ENCODE results near the gene FBXL2. TPM values are rescaled to one million over a fixed set of nuclear protein-coding genes. Genes with fewer than 3 reads are reported as not detected.

Gene FBXL2
- total RNA-seq, 1 experiment from 2014 or later, result 15.8 TPM

DNA sequence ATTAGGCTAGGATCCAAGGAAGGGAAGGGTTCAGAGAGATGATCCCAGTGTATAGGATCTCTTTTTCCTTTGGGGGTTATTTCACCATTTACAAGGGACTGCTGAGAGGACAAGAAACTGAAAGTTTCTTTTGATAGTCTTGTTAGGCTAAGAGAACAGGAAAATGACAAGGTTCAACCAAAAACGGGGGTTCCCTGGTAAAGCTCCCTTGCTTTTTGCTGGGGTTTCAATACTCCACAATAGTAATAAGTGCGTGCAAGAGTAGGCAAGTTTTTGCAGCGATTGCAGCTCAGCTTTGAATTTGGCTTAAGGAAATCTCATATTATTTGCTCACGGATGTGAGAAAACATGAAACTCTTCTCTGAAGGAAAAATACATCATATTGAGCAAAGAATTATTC is 39.8 kb upstream of the FBXL2 start:
- no peak for DNase-seq
- TF ChIP-seq, protein P1, sequence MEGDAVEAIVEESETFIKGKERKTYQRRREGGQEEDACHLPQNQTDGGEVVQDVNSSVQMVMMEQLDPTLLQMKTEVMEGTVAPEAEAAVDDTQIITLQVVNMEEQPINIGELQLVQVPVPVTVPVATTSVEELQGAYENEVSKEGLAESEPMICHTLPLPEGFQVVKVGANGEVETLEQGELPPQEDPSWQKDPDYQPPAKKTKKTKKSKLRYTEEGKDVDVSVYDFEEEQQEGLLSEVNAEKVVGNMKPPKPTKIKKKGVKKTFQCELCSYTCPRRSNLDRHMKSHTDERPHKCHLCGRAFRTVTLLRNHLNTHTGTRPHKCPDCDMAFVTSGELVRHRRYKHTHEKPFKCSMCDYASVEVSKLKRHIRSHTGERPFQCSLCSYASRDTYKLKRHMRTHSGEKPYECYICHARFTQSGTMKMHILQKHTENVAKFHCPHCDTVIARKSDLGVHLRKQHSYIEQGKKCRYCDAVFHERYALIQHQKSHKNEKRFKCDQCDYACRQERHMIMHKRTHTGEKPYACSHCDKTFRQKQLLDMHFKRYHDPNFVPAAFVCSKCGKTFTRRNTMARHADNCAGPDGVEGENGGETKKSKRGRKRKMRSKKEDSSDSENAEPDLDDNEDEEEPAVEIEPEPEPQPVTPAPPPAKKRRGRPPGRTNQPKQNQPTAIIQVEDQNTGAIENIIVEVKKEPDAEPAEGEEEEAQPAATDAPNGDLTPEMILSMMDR (conservative IDR thresholded peaks at IDR 0.05), result no peak
- TF ChIP-seq EZH2 (IDR thresholded peaks at IDR 0.05; ENCODE audit: low read depth), result no peak
- H3K27ac ChIP-seq, result no peak overlapping the region
- H3K27me3 ChIP-seq (ENCODE audit: insufficient read depth, low read depth), result no peaks in the 10 kb centered on the region
- H3F3A ChIP-seq (ENCODE audit: insufficient read depth, low read depth), result no peaks in the 10 kb centered on the region
- no peak overlapping the region for H3K4me2 ChIP-seq
- no peak overlapping the region for H2AFZ ChIP-seq
- no peaks in the 10 kb centered on the region for H3K4me1 ChIP-seq (replicated peaks; ENCODE audit: insufficient read depth)
- BruUV-seq (replicated peaks), result no TSS peak
- POLR2A ChIA-PET (ENCODE audit: unreplicated experiment), result no interaction called here
- no peaks in the 10 kb centered on the region for H3K36me3 ChIP-seq (ENCODE audit: low read depth)
- no peaks in the 10 kb centered on the region for H3K9me3 ChIP-seq (ENCODE audit: insufficient read depth, low read depth)
- CTCF ChIA-PET, result no interaction called here
- H4K20me1 ChIP-seq (ENCODE audit: insufficient read depth), result no peaks in the 10 kb centered on the region
- no peak overlapping the region for H3K4me3 ChIP-seq
- intact Hi-C loops (cut with micrococcal nuclease; ENCODE audit: unreplicated experiment), result no loop called here
- H3K79me2 ChIP-seq (ENCODE audit: low read depth), result no peaks in the 10 kb centered on the region
- no peaks in the 10 kb centered on the region for H3K9me2 ChIP-seq (ENCODE audit: insufficient read depth)

- no peaks in the 10 kb centered on the region for H3K36me3 ChIP-seq (ENCODE audit: low read depth)
- H2AFZ ChIP-seq, result no peak overlapping the region
- BruUV-seq (replicated peaks), result no TSS peak
- no peak overlapping the region for H3K4me3 ChIP-seq
- H3K9me2 ChIP-seq (ENCODE audit: insufficient read depth), result no peaks in the 10 kb centered on the region
- no peak for DNase-seq
- intact Hi-C loops (cut with micrococcal nuclease; ENCODE audit: unreplicated experiment), result no loop called here
- H4K20me1 ChIP-seq (ENCODE audit: insufficient read depth), result no peaks in the 10 kb centered on the region
- no peak for TF ChIP-seq EZH2 (IDR thresholded peaks at IDR 0.05; ENCODE audit: low read depth)
- TF ChIP-seq, protein P1 (conservative IDR thresholded peaks at IDR 0.05), result no peak
- H3K4me2 ChIP-seq, result no peak overlapping the region
- no peak overlapping the region for H3K27ac ChIP-seq
- H3F3A ChIP-seq (ENCODE audit: insufficient read depth, low read depth), result no peaks in the 10 kb centered on the region
- H3K27me3 ChIP-seq (ENCODE audit: insufficient read depth, low read depth), result no peaks in the 10 kb centered on the region
- ChIA-PET POLR2A (ENCODE audit: unreplicated experiment) (no interaction called here), CTCF (no interaction called here)
- no peaks in the 10 kb centered on the region for H3K9me3 ChIP-seq (ENCODE audit: insufficient read depth, low read depth)
- no peaks in the 10 kb centered on the region for H3K79me2 ChIP-seq (ENCODE audit: low read depth)
- H3K4me1 ChIP-seq (replicated peaks; ENCODE audit: insufficient read depth), result no peaks in the 10 kb centered on the region
Measured at GRCh38 chr3:33238923-33239322, 38.3 kb upstream of the FBXL2 start.

DNA sequence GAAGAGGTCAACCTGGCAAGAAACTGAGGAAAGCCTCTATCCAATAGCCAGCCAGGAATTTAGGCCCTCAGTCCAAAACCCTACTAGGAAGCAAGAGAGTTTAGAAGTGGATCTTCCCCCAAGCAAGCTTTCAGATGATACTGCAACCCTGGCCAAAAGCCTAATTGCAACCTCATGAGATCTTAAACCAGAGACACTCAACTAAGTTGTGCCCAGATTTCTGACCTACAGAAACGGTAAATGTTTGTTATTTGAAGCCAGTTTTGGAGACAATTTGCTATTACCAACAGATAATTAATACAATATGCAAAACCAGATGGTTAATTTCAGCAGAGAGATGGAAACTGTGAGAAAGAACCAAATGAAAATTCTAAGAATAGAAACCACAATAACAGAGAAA is 37.0 kb upstream of the FBXL2 start:
- intact Hi-C loops (cut with micrococcal nuclease; ENCODE audit: unreplicated experiment), result no loop called here
- Histone ChIP-seq H3K4me3 (no peak overlapping the region), H2AFZ (no peak overlapping the region), H3K4me1 (replicated peaks; ENCODE audit: insufficient read depth) (no peaks in the 10 kb centered on the region), H3K27ac (no peak overlapping the region), H3K27me3 (ENCODE audit: insufficient read depth, low read depth) (no peaks in the 10 kb centered on the region), H3K79me2 (ENCODE audit: low read depth) (no peaks in the 10 kb centered on the region), H3K4me2 (no peak overlapping the region), H3K9me2 (ENCODE audit: insufficient read depth) (no peaks in the 10 kb centered on the region), H4K20me1 (ENCODE audit: insufficient read depth) (no peaks in the 10 kb centered on the region), H3F3A (ENCODE audit: insufficient read depth, low read depth) (no peaks in the 10 kb centered on the region), H3K9me3 (ENCODE audit: insufficient read depth, low read depth) (no peaks in the 10 kb centered on the region), H3K36me3 (ENCODE audit: low read depth) (no peaks in the 10 kb centered on the region)
- TF ChIP-seq, protein P1 (conservative IDR thresholded peaks at IDR 0.05), result no peak
- TF ChIP-seq EZH2 (IDR thresholded peaks at IDR 0.05; ENCODE audit: low read depth), result no peak
- CTCF ChIA-PET, result no interaction called here
- POLR2A ChIA-PET (ENCODE audit: unreplicated experiment), result no interaction called here
- BruUV-seq (replicated peaks), result no TSS peak
- no peak for DNase-seq

Data from PC-9 (cell line).